22Rv1 (cell line): ENCODE measurements around the gene OPRM1.

ENCODE experiments used
- H3K27ac ChIP-seq: fragments of 450-650 bp; 2 replicates; pipeline ENCODE4 v1.5.1; 2017
- ZFX ChIP-seq: fragments of 450-650 bp; IDR thresholded peaks from 2 replicates; pipeline ENCODE4 v1.6.1; 2017; ENCODE audit warnings: antibody characterized with exemption, borderline replicate concordance
- TF ChIP-seq, protein P1 (sequence below): fragments of 450-650 bp; IDR thresholded peaks from 2 replicates; pipeline ENCODE4 v1.5.1; 2017; ENCODE audit warnings: mild to moderate bottlenecking

The OPRM1 gene

DNA sequence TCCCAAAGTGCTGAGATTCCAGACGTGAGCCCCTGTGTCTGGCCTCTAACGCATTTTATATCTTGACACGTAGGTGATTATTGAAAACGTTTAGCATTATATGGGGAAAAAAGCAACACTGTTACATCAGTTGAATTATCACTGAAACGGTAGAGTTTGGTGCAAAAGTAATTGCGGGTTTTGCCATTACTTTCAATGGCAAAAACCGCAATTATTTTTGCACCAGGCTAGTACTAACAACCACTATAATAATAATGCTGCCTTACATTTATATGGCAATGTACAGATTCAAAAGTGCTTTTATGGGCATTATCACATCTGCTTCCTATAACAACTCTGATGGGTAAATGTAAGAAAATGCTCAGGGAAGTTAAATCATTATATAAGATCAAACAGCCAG is 57.3 kb downstream of the OPRM1 start:
- no peak overlapping the region for H3K27ac ChIP-seq
- TF ChIP-seq, protein P1, sequence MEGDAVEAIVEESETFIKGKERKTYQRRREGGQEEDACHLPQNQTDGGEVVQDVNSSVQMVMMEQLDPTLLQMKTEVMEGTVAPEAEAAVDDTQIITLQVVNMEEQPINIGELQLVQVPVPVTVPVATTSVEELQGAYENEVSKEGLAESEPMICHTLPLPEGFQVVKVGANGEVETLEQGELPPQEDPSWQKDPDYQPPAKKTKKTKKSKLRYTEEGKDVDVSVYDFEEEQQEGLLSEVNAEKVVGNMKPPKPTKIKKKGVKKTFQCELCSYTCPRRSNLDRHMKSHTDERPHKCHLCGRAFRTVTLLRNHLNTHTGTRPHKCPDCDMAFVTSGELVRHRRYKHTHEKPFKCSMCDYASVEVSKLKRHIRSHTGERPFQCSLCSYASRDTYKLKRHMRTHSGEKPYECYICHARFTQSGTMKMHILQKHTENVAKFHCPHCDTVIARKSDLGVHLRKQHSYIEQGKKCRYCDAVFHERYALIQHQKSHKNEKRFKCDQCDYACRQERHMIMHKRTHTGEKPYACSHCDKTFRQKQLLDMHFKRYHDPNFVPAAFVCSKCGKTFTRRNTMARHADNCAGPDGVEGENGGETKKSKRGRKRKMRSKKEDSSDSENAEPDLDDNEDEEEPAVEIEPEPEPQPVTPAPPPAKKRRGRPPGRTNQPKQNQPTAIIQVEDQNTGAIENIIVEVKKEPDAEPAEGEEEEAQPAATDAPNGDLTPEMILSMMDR, result no peak
- TF ChIP-seq ZFX, result no peak

DNA sequence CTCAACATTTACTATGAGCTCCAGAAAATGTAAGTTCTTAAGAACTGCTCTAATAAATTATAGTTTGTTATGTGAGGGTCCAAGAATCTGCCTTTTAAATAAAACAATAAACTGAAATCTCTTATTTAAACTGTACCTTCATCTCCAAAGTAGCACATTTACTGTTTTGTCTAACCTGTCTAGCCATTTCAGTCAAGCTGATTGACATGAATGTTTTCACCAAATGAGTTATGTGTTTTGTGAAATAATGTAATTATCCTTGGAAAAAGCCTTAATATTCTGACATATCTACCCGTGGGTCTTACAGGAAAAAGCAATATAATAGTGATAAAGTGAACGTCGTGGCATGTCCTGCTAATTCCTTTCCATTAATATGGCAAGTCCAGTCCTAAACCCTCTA is 57.8 kb downstream of the OPRM1 start:
- TF ChIP-seq, protein P1, result no peak
- no peak for TF ChIP-seq ZFX
- H3K27ac ChIP-seq, result no peak overlapping the region

DNA sequence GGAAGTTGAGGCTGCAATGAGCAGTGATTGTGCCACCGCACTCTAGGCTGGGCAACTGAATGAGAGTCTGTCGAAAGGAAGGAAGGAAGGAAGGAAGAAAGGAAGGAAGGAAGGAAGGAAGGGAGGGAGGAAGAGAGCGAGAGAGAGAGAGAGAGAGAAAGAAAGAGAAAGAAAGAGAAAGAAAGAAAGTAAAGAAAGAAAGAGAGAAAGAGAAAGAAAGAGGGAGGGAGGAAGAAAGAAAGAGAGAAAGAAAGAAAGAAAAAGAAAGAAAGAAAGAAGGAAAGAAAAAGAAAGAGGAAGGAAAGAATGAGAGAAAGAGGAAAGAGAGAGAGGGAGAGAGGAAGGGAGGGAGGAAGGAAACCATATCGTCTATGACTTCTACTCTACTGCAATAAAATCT is 60.2 kb downstream of the OPRM1 start:
- TF ChIP-seq, protein P1, result no peak
- TF ChIP-seq ZFX, result no peak
- H3K27ac ChIP-seq, result no peak overlapping the region

DNA sequence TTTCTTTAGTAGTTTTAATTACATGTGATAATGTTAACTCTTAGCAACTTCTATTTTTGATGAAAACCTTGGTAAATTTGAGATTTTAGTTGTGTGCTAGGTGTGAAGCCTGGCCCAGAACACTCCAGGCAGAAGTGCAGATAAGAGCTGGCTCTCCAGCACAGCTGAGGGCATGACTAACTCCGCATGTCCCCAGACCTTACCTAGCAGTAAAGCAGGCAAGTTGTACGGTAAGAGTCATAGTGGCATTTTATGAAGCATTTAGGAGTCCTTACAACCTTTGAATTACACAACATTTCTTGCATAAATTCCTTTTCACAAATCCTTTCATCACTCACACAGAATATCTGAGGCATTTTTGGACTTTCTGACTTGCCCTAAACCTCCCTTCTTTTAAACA is 67.2 kb downstream of the OPRM1 start:
- TF ChIP-seq, protein P1, result no peak
- no peak for TF ChIP-seq ZFX

GRCh38 chr6:154111025-154111424 is 72.0 kb downstream of the OPRM1 start:
- no peak for TF ChIP-seq ZFX
- TF ChIP-seq, protein P1, result no peak
- H3K27ac ChIP-seq, result no peak overlapping the region

More for the DNA sequence above, 67.2 kb downstream of the OPRM1 start:
- H3K27ac ChIP-seq, result no peak overlapping the region

- TF ChIP-seq, protein P1, result no peak
- TF ChIP-seq ZFX, result no peak
- no peak overlapping the region for H3K27ac ChIP-seq
Measured at GRCh38 chr6:154112181-154112809, 73.3 kb downstream of the OPRM1 start.

DNA sequence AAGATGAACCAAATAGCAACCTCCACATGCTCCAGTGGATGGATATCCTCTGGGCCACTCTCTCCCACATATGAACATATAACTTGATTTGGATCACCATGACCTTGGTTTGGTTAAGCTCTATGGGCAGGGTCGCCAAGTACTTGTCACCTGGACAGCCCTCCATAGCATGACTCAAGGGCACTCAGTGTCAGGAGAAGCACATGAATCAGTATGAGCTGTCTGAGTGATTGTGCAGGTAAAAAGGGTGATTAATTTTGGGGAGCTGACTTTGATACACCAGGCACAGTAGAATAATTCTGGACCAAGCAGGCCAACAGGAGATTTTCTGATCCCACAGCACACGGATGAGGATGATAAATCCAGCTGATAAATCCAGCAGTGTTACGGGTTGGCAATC is 74.4 kb downstream of the OPRM1 start:
- no peak overlapping the region for H3K27ac ChIP-seq
- TF ChIP-seq ZFX, result no peak
- TF ChIP-seq, protein P1, result no peak
